ACC112 (cell line): ENCODE measurements around the gene NOL6.

Source experiments
- H2AFZ ChIP-seq: fragments of 200-600 bp; sonication (generic); one replicate; pipeline ENCODE4 v1.6.0; 2017; ENCODE audit warnings: antibody characterized with exemption, low read length; ENCODE audit not compliant: unreplicated experiment
- H3K27ac ChIP-seq: fragments of 200-600 bp; sonication (generic); 2 replicates; pipeline ENCODE4 v1.5.1; 2014; ENCODE audit warnings: low read depth, mild to moderate bottlenecking, antibody characterized with exemption, low read length, moderate library complexity
- H3K27me3 ChIP-seq: fragments of 200-600 bp; sonication (generic); 2 replicates; pipeline ENCODE4 v1.6.1; 2014; ENCODE audit warnings: mild to moderate bottlenecking, antibody characterized with exemption, low read length, moderate library complexity, mixed read lengths; ENCODE audit not compliant: insufficient read depth
- H3K36me3 ChIP-seq: fragments of 200-600 bp; sonication (generic); 2 replicates; pipeline ENCODE4 v1.6.1; 2016; ENCODE audit warnings: mild to moderate bottlenecking, antibody characterized with exemption, low read length, moderate library complexity, mixed read lengths; ENCODE audit not compliant: insufficient read depth
- H3K4me1 ChIP-seq: fragments of 200-600 bp; sonication (generic); one replicate; pipeline ENCODE4 v1.6.1; 2016; ENCODE audit warnings: low read length, mixed read lengths; ENCODE audit not compliant: insufficient read depth, unreplicated experiment, control insufficient read depth
- H3K4me3 ChIP-seq: fragments of 200-600 bp; sonication (generic); 2 replicates; pipeline ENCODE4 v1.5.1; 2014; ENCODE audit warnings: mild to moderate bottlenecking, low read depth, low read length
- H3K79me2 ChIP-seq: fragments of 200-600 bp; sonication (generic); one replicate; pipeline ENCODE4 v1.6.0; 2016; ENCODE audit warnings: low read length; ENCODE audit not compliant: control insufficient read depth, unreplicated experiment, insufficient read depth

The NOL6 gene

GRCh38 chr9:33469891-33470290 is 3.8 kb downstream of the NOL6 start:
- Histone ChIP-seq H3K36me3 (peaks cover 14% of the 10 kb centered on the region), H3K4me1 (peaks cover 18% of the 10 kb centered on the region), H3K79me2 (peaks cover 27% of the 10 kb centered on the region), H3K4me3 (no peak overlapping the region), H3K27ac (no peak overlapping the region), H3K27me3 (no peaks in the 10 kb centered on the region), H2AFZ (no peak overlapping the region)

- Histone ChIP-seq H3K79me2 (peaks cover 24% of the 10 kb centered on the region), H3K27ac (no peak overlapping the region), H2AFZ (no peak overlapping the region), H3K27me3 (no peaks in the 10 kb centered on the region), H3K4me3 (no peak overlapping the region), H3K36me3 (peaks cover 16% of the 10 kb centered on the region), H3K4me1 (peaks cover 15% of the 10 kb centered on the region)
Measured at GRCh38 chr9:33468797-33469621, 4.7 kb downstream of the NOL6 start.

GRCh38 chr9:33468215-33468730 is 5.5 kb downstream of the NOL6 start:
- peaks cover 16% of the 10 kb centered on the region for H3K36me3 ChIP-seq
- peaks cover 20% of the 10 kb centered on the region for H3K79me2 ChIP-seq

GRCh38 chr9:33467526-33467925 is 6.2 kb downstream of the NOL6 start:
- H3K4me3 ChIP-seq: no peak overlapping the region
- H2AFZ ChIP-seq: no peak overlapping the region
- peaks cover 13% of the 10 kb centered on the region for H3K79me2 ChIP-seq
- no peak overlapping the region for H3K27ac ChIP-seq
- no peaks in the 10 kb centered on the region for H3K27me3 ChIP-seq
- H3K36me3 ChIP-seq: peaks cover 16% of the 10 kb centered on the region
- H3K4me1 ChIP-seq: peaks cover 14% of the 10 kb centered on the region

More at GRCh38 chr9:33468215-33468730, 5.5 kb downstream of the NOL6 start:
- Histone ChIP-seq H3K4me3 (no peak overlapping the region), H3K4me1 (peaks cover 15% of the 10 kb centered on the region), H2AFZ (no peak overlapping the region), H3K27ac (no peak overlapping the region), H3K27me3 (no peaks in the 10 kb centered on the region)

GRCh38 chr9:33466565-33467495 is 6.9 kb downstream of the NOL6 start:
- Histone ChIP-seq H3K27me3 (no peaks in the 10 kb centered on the region), H3K27ac (no peak overlapping the region), H3K4me1 (peaks cover 7% of the 10 kb centered on the region), H2AFZ (no peak overlapping the region), H3K79me2 (peaks cover 6% of the 10 kb centered on the region), H3K36me3 (peaks cover 16% of the 10 kb centered on the region), H3K4me3 (no peak overlapping the region)

- H2AFZ ChIP-seq: no peak overlapping the region
- peaks cover 10% of the 10 kb centered on the region; the same call in 1 of the 2 replicates for H3K36me3 ChIP-seq
- H3K27ac ChIP-seq: no peak overlapping the region
- H3K4me1 ChIP-seq: no peaks in the 10 kb centered on the region
- H3K79me2 ChIP-seq: peaks cover under 1% of the 10 kb centered on the region
- H3K4me3 ChIP-seq: no peak overlapping the region
- H3K27me3 ChIP-seq: no peaks in the 10 kb centered on the region
Measured at GRCh38 chr9:33465596-33466564, 7.8 kb downstream of the NOL6 start.

- Histone ChIP-seq H3K36me3 (peaks cover 10% of the 10 kb centered on the region; the same call in 1 of the 2 replicates), H3K27ac (no peak overlapping the region), H3K79me2 (no peaks in the 10 kb centered on the region)
Measured at GRCh38 chr9:33465096-33465495, 8.6 kb downstream of the NOL6 start.

GRCh38 chr9:33464045-33464636 is 9.6 kb downstream of the NOL6 start:
- Histone ChIP-seq H3K36me3 (peaks cover 10% of the 10 kb centered on the region; the same call in 1 of the 2 replicates), H3K27ac (no peak overlapping the region), H3K79me2 (no peaks in the 10 kb centered on the region), H3K4me3 (no peak overlapping the region), H2AFZ (no peak overlapping the region), H3K27me3 (no peaks in the 10 kb centered on the region), H3K4me1 (no peaks in the 10 kb centered on the region)

More at GRCh38 chr9:33465096-33465495, 8.6 kb downstream of the NOL6 start:
- no peak overlapping the region for H2AFZ ChIP-seq
- no peaks in the 10 kb centered on the region for H3K27me3 ChIP-seq
- no peak overlapping the region for H3K4me3 ChIP-seq
- H3K4me1 ChIP-seq: no peaks in the 10 kb centered on the region

GRCh38 chr9:33463151-33463550 is 10.6 kb downstream of the NOL6 start:
- H3K27ac ChIP-seq: no peak overlapping the region
- no peak overlapping the region for H2AFZ ChIP-seq
- no peaks in the 10 kb centered on the region for H3K27me3 ChIP-seq
- peaks cover 6% of the 10 kb centered on the region for H3K4me1 ChIP-seq
- H3K79me2 ChIP-seq: no peaks in the 10 kb centered on the region
- H3K4me3 ChIP-seq: no peak overlapping the region
- peaks cover 10% of the 10 kb centered on the region; the same call in 1 of the 2 replicates for H3K36me3 ChIP-seq
